Adrenal gland (tissue), 5 donors: ENCODE data around the gene UNC13C.

Experiments used
- POLR2A ChIP-seq, 2 donors: fragments of 450-650 bp; IDR thresholded peaks; one replicate each; pipeline ENCODE4 v1.6.1; 2017; ENCODE audit warnings: antibody characterized with exemption in 2 of 2, mild to moderate bottlenecking in 2 of 2, moderate library complexity in 1 of 2
- TF ChIP-seq, protein P1 (sequence below), 6 experiments: fragments of 450-650 bp in 4 of 6; fragments of 200-600 bp in 2 of 6; sonication (generic) in 1 of 6; IDR thresholded peaks; 1 replicate in 5 of 6; 2 replicates in 1 of 6; pipeline versions ENCODE4 v1.5.1 to v1.8.0; 2016 to 2021; ENCODE audit warnings: antibody characterized with exemption in 6 of 6, mild to moderate bottlenecking in 2 of 6, moderate library complexity in 1 of 6
- donor health status: DM: no; HTN: no; CAD: no.

DNA sequence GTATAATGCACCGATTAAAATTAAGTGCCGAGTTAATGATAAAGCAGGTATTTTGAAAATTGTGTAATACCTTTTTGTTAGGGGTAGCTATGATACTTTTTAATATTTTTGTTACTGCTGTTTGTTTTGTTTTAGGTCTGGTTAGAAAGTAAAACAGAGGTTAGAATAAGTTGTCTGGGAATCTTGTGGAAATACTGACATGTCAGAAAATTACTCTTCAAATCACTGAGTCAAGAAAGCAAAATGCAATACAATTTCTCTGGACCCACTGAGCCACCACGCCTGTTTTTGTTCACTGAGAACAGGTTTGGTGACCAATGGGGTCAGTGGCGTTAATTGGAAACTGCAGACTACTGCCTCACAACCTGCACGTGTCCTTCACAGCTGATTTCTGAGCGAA, 601.6 kb downstream of the UNC13C start:
- TF ChIP-seq, protein P1, sequence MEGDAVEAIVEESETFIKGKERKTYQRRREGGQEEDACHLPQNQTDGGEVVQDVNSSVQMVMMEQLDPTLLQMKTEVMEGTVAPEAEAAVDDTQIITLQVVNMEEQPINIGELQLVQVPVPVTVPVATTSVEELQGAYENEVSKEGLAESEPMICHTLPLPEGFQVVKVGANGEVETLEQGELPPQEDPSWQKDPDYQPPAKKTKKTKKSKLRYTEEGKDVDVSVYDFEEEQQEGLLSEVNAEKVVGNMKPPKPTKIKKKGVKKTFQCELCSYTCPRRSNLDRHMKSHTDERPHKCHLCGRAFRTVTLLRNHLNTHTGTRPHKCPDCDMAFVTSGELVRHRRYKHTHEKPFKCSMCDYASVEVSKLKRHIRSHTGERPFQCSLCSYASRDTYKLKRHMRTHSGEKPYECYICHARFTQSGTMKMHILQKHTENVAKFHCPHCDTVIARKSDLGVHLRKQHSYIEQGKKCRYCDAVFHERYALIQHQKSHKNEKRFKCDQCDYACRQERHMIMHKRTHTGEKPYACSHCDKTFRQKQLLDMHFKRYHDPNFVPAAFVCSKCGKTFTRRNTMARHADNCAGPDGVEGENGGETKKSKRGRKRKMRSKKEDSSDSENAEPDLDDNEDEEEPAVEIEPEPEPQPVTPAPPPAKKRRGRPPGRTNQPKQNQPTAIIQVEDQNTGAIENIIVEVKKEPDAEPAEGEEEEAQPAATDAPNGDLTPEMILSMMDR (IDR thresholded peaks at IDR 0.05), result no peak
- TF ChIP-seq POLR2A (IDR thresholded peaks at IDR 0.05), result no peak
